ENCODE data around the gene SOCS1.

DNA sequence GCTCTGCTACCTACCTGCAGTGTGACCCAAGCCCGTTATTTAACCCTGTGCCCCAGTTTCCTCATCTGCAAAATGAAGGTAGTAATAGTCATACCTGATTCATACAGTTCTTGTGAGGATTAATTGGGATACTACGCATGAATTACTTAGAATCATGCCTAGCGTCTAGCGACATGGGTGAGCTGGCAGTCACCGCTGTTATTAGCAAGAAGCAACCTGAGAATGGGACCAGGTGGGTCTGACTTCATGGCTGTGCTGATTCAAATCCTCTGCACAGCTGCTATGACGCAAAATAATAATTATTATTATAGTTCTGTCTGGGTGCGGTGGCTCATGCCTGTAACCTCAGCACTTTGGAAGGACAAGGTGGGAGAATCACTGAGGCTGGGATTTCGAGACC, 7.9 kb downstream of the SOCS1 start:
- TF ChIP-seq POLR2AphosphoS5 (IDR thresholded peaks at IDR 0.05; ENCODE audit: low read depth, low read length) (no peak), POLR2A (IDR thresholded peaks at IDR 0.05; ENCODE audit: low read depth, low read length) (no peak), TAF1 (IDR thresholded peaks at IDR 0.05; ENCODE audit: borderline replicate concordance, low read depth, low read length) (no peak)

Data from GM12892 (cell line).